Stimulated activated CD4-positive, alpha-beta T cell treated with anti-CD3 and anti-CD28 coated beads, TNF-alpha, amount 100 ng/mL, for 24 hours (primary cell): ENCODE measurements around the gene HORMAD2.
"Not testable (repeated sequence)": the region's sequence is repeated elsewhere in the genome, so short reads cannot be mapped to it uniquely, and the experiment has no call there.

ENCODE experiments used
- DNase-seq, 3 experiments: peaks; one replicate each; pipeline ENCODE4 v3.0.0-alpha.2; 2020; ENCODE audit warnings: low read depth in 3 of 3

Gene HORMAD2

GRCh38 chr22:30210235-30210909 is 130.1 kb downstream of the HORMAD2 start:
- no peak for DNase-seq

- no peak for DNase-seq
Measured at GRCh38 chr22:30211124-30211820, 131.0 kb downstream of the HORMAD2 start.

DNA sequence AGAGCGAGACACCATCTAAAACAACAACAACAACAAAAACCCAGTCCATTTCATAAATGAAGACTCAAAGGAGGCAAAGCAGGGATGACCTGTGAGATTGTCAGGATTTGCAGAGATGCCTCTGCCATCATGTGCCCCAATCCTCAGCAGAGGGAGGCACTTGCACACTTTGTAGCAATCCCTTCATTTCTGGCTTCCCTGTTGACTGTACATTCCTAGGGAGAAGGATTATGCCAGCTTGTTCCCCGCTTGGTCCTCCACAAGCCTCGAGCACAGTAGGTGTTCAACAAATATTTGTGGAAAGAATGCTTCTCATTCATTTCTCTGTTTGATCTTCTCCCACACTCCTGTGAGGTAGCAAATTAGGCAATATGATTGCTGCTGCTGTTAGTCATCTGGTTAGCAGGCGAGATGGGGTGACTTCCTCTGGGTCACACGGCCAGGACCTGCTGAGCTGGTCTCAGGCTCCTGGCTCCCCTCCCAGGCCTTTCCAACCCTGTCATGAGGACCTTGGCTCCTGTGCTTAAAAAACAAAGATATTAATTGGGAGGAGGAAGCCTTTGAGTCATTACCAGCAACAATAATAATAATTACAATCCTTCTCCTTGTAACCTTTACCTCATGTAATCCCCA is 132.2 kb downstream of the HORMAD2 start:
- no peak for DNase-seq

DNA sequence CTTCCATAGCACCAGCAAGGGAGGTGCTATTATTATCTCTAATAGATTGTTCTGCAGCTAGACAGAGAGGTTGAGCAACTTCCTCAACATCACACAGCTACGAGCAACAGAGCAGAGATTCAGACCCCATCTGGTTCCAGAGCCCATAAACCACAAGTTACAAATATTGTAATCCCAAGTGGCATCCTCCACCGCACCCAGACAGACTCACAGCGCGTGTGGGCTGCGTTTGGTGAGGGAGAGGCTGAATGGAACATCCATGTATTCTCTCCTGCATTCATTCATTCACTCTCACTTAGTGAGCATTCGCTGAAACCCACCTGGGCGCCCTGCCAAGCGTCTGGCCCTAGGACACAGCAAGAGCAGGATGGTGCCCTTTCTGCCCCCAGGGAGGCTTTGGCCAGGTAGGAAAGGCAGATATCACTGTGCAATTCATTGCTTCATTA is 132.8 kb downstream of the HORMAD2 start:
- no peak for DNase-seq

- DNase-seq: no peak
Measured at GRCh38 chr22:30214703-30215407, 134.6 kb downstream of the HORMAD2 start.

GRCh38 chr22:30216272-30216671 is 136.0 kb downstream of the HORMAD2 start:
- not testable (repeated sequence) for DNase-seq

DNA sequence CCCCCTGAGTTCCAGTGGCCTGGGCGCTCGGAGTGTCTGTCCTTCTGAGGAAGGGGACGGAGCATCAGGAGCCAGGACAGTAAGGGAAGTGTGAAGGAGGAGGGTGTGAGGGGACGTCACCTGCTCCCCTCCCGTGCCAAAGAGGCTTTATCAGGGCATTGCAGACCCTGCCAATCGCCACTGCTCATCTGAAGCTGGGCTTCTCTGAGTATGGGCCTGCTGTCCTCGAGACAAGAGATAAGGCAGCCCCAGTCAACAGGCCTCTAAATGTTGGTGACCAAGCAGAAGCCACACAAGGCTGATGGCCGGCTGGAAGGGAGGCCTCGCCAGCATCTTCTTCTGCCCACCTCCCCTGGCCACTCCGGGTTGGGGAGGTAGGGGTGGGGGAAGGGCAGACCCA is 136.4 kb downstream of the HORMAD2 start:
- DNase-seq: no peak

GRCh38 chr22:30217698-30218560 is 137.7 kb downstream of the HORMAD2 start:
- DNase-seq: no peak

DNA sequence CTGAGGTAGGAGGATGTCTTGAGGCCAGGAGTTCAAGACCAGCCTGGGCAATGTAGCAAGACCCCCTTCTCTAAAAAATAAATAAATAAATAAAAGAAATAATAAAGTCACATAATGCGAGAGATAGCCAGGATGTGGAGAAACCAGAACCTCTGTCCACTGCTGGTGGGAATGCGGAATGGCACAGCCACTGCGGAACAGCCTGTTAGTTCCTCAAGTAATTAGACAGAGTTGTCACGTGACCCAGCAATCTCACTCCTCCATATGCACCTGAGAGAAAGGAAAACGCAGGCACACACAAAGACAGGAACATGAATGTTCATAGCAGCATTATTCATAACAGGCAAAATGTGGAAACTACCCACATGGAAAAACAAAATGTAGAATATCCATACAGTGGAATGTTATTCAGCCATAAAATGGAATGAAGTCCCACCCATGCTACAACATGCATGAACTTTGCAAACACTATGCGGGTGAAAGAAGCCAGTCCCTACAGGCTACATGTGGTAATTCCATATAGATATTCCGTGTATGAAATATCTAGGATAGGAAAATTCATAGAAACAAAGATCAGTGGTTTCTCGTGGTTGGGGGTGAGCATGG is 138.9 kb downstream of the HORMAD2 start:
- no peak for DNase-seq

DNA sequence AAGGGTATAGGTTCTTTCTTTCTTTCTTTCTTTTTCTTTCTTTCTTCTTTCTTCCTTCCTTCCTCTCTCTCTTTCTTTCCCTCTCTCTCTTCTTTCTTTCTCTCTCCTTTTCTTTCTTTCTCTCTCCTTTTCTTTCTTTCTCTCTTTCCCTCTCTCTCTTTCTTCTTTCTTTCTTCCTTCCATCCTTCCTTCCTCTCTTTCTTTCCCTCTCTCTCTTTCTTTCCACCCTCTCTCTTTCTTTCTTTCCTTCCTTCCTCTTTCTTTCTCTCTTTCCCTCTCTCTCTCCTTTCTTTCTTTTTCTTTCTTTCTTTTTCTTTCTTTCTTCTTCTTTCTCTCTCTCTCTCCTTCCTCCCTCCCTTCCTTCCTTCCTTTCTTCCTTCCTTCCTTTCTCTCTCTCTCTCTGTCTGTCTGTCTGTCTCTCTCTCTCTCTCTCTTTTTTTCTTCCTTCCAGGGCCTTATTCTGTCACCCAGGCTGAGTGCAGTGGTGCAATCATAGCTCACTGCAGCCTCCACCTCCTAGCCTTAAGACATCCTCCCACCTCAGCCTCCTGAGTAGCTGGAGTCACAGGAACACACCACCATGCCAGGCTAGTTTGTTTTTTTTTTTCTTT is 139.5 kb downstream of the HORMAD2 start:
- DNase-seq: no peak

DNA sequence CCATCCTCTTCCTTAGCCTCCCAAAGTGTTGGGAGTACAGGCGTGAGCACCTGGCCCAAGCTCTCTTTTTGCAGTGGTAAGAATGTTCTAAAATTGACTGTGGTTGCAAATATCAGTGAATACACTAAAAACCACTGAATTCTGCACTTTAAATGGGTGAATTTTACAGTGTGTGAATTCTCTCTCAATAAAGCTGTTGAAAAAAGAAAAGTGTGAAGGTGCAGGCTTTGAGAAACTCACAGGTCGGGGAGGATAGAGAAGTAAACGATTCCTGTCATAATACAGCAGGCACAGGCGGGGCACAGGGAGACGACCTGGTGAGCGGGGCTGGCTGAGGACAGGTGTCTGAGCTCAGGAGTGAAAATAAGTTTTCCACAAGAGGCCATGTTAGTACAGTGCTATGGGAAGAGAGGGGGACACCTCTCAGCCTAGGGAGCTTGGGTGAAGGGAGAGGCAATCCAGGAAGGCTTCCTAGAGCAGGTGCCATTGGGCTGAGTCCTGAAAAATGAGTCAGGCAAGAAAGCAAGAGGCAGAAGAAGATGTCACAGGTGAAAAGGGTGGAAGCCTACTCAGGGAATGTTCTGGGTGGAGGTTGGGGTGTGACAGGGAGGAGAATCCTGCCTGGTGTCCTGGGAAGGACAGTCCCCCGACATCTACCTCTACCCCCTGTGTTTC is 140.2 kb downstream of the HORMAD2 start:
- no peak for DNase-seq

GRCh38 chr22:30221121-30221992 is 141.1 kb downstream of the HORMAD2 start:
- DNase-seq: no peak

GRCh38 chr22:30222321-30222720 is 142.1 kb downstream of the HORMAD2 start:
- no peak for DNase-seq

- DNase-seq: no peak
Measured at GRCh38 chr22:30223303-30223702, 143.0 kb downstream of the HORMAD2 start.

GRCh38 chr22:30224161-30224857 is 144.0 kb downstream of the HORMAD2 start:
- no peak for DNase-seq

- no peak for DNase-seq
Measured at GRCh38 chr22:30225220-30225927, 145.1 kb downstream of the HORMAD2 start.

- no peak for DNase-seq
Measured at GRCh38 chr22:30226192-30226832, 146.0 kb downstream of the HORMAD2 start.
